Ishikawa (cell line): ENCODE data around the gene FRAT1.
A peak's percentile ranks its signal among the peaks of the same experiment; 100 is the strongest.

ENCODE experiments used
- CEBPB ChIP-seq: IDR thresholded peaks from 2 replicates; pipeline ENCODE4 v1.6.1; 2012
- CREB1 ChIP-seq: IDR thresholded peaks from 2 replicates; pipeline ENCODE4 v1.6.1; 2012; ENCODE audit warnings: low read depth
- EGR1 ChIP-seq: IDR thresholded peaks from 2 replicates; pipeline ENCODE4 v1.6.1; 2012
- EP300 ChIP-seq: IDR thresholded peaks from 2 replicates; pipeline ENCODE4 v1.6.1; 2012; ENCODE audit warnings: borderline replicate concordance
- FOXM1 ChIP-seq: IDR thresholded peaks from 2 replicates; pipeline ENCODE4 v1.6.1; 2012; ENCODE audit warnings: low read depth, borderline replicate concordance
- NFIC ChIP-seq: IDR thresholded peaks from 2 replicates; pipeline ENCODE4 v1.6.1; 2012
- RAD21 ChIP-seq: IDR thresholded peaks from 2 replicates; pipeline ENCODE4 v1.6.1; 2012; ENCODE audit warnings: low read depth
- TAF1 ChIP-seq: IDR thresholded peaks from 2 replicates; pipeline ENCODE4 v1.6.1; 2012; ENCODE audit warnings: low read depth, mild to moderate bottlenecking
- TCF12 ChIP-seq: IDR thresholded peaks from 2 replicates; pipeline ENCODE4 v1.6.1; 2012; ENCODE audit warnings: low read depth
- TEAD4 ChIP-seq: IDR thresholded peaks from 2 replicates; pipeline ENCODE4 v1.6.1; 2012
- USF1 ChIP-seq: IDR thresholded peaks from 2 replicates; pipeline ENCODE4 v1.6.1; 2012
- YY1 ChIP-seq: IDR thresholded peaks from 2 replicates; pipeline ENCODE4 v1.6.1; 2012; ENCODE audit warnings: low read depth
- ZBTB7A ChIP-seq: IDR thresholded peaks from 2 replicates; pipeline ENCODE4 v1.6.1; 2012; ENCODE audit warnings: low read depth
- TF ChIP-seq, protein P1 (sequence below): IDR thresholded peaks from 2 replicates; pipeline ENCODE4 v1.6.1; 2012; ENCODE audit warnings: low read depth, mild to moderate bottlenecking
- TF ChIP-seq, protein P2 (sequence below): IDR thresholded peaks from 2 replicates; pipeline ENCODE4 v1.6.1; 2012

Gene FRAT1, protein sequence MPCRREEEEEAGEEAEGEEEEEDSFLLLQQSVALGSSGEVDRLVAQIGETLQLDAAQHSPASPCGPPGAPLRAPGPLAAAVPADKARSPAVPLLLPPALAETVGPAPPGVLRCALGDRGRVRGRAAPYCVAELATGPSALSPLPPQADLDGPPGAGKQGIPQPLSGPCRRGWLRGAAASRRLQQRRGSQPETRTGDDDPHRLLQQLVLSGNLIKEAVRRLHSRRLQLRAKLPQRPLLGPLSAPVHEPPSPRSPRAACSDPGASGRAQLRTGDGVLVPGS

GRCh38 chr10:97318772-97319651 is at the start of gene FRAT1:
TSS of gene FRAT1 (plus strand) at chr10:97319271. CDS start at chr10:97319454, 183 bp downstream.
- TF ChIP-seq ZBTB7A (no peak; the same call in none of the 2 replicates), NFIC (no peak), TEAD4 (peak; percentile 30; the same call in 1 of the 2 replicates), USF1 (no peak), CEBPB (no peak), RAD21 (no peak), TCF12 (peak; percentile 21; the same call in 1 of the 2 replicates), EGR1 (peak; percentile 91), CREB1 (peak; percentile 85), TAF1 (peak; percentile 68; the same call in 1 of the 2 replicates), FOXM1 (no peak), YY1 (no peak), EP300 (peak; percentile 61; the same call in 1 of the 2 replicates)
- TF ChIP-seq, protein P1, sequence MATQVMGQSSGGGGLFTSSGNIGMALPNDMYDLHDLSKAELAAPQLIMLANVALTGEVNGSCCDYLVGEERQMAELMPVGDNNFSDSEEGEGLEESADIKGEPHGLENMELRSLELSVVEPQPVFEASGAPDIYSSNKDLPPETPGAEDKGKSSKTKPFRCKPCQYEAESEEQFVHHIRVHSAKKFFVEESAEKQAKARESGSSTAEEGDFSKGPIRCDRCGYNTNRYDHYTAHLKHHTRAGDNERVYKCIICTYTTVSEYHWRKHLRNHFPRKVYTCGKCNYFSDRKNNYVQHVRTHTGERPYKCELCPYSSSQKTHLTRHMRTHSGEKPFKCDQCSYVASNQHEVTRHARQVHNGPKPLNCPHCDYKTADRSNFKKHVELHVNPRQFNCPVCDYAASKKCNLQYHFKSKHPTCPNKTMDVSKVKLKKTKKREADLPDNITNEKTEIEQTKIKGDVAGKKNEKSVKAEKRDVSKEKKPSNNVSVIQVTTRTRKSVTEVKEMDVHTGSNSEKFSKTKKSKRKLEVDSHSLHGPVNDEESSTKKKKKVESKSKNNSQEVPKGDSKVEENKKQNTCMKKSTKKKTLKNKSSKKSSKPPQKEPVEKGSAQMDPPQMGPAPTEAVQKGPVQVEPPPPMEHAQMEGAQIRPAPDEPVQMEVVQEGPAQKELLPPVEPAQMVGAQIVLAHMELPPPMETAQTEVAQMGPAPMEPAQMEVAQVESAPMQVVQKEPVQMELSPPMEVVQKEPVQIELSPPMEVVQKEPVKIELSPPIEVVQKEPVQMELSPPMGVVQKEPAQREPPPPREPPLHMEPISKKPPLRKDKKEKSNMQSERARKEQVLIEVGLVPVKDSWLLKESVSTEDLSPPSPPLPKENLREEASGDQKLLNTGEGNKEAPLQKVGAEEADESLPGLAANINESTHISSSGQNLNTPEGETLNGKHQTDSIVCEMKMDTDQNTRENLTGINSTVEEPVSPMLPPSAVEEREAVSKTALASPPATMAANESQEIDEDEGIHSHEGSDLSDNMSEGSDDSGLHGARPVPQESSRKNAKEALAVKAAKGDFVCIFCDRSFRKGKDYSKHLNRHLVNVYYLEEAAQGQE: no peak
- TF ChIP-seq, protein P2, sequence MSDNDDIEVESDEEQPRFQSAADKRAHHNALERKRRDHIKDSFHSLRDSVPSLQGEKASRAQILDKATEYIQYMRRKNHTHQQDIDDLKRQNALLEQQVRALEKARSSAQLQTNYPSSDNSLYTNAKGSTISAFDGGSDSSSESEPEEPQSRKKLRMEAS: peak; percentile 91

DNA sequence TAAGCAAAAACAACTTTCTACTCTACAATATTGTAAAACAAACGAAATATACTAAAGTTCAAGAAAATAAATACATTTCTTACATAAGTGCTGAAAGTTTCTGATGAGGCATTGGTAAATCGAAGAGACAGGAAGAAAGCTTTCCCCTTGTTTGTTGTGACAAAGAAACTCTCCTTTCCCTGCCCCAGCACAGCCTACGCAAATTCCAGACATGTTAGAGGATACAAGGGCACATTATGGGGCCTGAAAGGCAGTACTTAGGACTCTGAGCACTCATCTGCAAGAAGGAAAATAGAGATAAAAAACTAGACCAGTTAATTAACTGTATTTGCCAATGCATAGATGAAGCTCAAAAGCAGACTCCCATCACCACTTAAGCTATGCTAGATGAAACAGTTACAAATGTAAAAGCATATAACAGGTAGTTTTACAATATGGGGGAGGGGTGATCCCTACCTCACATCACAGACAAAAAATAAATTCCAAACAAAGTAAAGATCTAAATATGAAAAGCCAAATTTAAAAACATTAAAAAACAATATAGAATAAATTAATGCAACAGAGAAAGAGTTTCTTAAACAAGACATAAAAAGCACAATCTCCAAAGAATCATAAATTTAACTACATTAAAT is 48.4 kb upstream of the FRAT1 start:
- no peak for TF ChIP-seq NFIC
- no peak for TF ChIP-seq EGR1
- no peak for TF ChIP-seq RAD21
- TF ChIP-seq YY1: no peak

DNA sequence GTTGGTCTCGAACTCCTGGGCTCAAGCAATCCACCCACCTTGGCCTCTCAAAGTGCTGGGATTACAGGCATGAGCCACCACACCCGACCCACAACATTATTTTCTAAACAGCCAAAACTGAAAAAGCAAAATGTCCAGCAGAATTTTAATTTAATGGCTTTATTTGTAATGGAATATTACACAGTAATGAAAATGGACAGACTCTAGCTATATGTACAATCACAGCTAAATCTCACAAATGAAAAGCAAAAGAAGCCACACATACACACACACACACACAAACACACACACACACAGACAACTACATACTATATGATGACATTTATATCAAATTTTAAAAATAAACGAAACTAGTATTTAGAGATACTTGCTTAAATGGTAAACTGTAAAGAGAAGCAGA is 45.4 kb upstream of the FRAT1 start:
- TF ChIP-seq, protein P2: no peak
- TF ChIP-seq TAF1 (no peak), EGR1 (no peak), CREB1 (no peak), EP300 (no peak), TEAD4 (no peak), USF1 (no peak), FOXM1 (no peak), YY1 (no peak), NFIC (no peak), CEBPB (no peak), TCF12 (no peak), RAD21 (no peak), ZBTB7A (no peak)
- TF ChIP-seq, protein P1: no peak

GRCh38 chr10:97274828-97275227 is 44.2 kb upstream of the FRAT1 start:
- TF ChIP-seq NFIC: no peak
- TF ChIP-seq, protein P2: no peak
- TF ChIP-seq, protein P1: no peak
- no peak for TF ChIP-seq ZBTB7A
- TF ChIP-seq EGR1: no peak
- no peak for TF ChIP-seq CREB1
- no peak for TF ChIP-seq RAD21
- no peak for TF ChIP-seq USF1
- no peak for TF ChIP-seq TAF1
- no peak for TF ChIP-seq YY1
- no peak for TF ChIP-seq FOXM1
- TF ChIP-seq EP300: no peak
- TF ChIP-seq TEAD4: no peak
- no peak for TF ChIP-seq CEBPB
- no peak for TF ChIP-seq TCF12
